Loucy (cell line): ENCODE data around the gene KRTAP10-1.

Experiments
- EZH2phosphoT487 ChIP-seq: fragments of 200-600 bp; IDR thresholded peaks from 2 replicates; pipeline ENCODE4 v1.6.1; 2018; ENCODE audit warnings: antibody characterized with exemption, mild to moderate bottlenecking, moderate library complexity, borderline replicate concordance
- TF ChIP-seq, protein P1 (sequence below): fragments of 200-600 bp; sonication (generic); conservative IDR thresholded peaks from 2 replicates; pipeline ENCODE4 v1.5.1; 2014; ENCODE audit warnings: mild to moderate bottlenecking, antibody characterized with exemption, low read length

DNA sequence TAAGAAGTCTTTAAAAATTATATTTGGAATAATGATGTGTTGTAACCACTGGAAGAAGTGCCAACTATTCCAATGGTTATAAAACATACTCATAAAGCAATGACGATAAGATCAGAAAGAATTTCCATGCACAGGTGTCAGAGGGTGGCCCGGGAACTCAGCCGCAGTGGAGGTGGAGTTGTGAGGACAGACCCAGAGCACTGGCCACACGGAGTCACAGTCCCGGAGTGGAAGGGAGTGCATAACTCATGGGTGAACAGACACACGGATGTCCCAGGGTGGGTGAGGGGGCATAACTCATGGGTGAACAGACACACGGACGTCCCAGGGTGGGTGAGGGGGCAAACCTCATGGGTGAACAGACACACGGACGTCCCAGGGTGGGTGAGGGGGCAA, 36.0 kb upstream of the KRTAP10-1 start:
- TF ChIP-seq, protein P1, sequence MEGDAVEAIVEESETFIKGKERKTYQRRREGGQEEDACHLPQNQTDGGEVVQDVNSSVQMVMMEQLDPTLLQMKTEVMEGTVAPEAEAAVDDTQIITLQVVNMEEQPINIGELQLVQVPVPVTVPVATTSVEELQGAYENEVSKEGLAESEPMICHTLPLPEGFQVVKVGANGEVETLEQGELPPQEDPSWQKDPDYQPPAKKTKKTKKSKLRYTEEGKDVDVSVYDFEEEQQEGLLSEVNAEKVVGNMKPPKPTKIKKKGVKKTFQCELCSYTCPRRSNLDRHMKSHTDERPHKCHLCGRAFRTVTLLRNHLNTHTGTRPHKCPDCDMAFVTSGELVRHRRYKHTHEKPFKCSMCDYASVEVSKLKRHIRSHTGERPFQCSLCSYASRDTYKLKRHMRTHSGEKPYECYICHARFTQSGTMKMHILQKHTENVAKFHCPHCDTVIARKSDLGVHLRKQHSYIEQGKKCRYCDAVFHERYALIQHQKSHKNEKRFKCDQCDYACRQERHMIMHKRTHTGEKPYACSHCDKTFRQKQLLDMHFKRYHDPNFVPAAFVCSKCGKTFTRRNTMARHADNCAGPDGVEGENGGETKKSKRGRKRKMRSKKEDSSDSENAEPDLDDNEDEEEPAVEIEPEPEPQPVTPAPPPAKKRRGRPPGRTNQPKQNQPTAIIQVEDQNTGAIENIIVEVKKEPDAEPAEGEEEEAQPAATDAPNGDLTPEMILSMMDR: no peak
- TF ChIP-seq EZH2phosphoT487: no peak
